H1 (cell line): ENCODE data around the gene TMEM244. TPM values are rescaled to one million over a fixed set of nuclear protein-coding genes. Genes with fewer than 3 reads are reported as not detected.

Experiments used
- CTCF ChIA-PET: fragments of 300-600 bp; sonication (Branson Sonifier 250); formaldehyde crosslinking; loops from one replicate; lab custom pipeline; 2021; ENCODE audit not compliant: partially characterized antibody; lab: Charles Lee
- POLR2A ChIA-PET: fragments of 300-600 bp; sonication (Branson Sonifier 250); formaldehyde crosslinking; loops from one replicate; lab custom pipeline; 2021; ENCODE audit warnings: inconsistent platforms; ENCODE audit not compliant: partially characterized antibody; lab: Charles Lee
- DNase-seq, 2 experiments: peaks; one replicate each; pipeline versions ENCODE4 v3.0.0 to v3.0.0-alpha.2; 2010 to 2022; ENCODE audit warnings: low spot score in 2 of 2, low read depth in 1 of 2, mixed read lengths in 1 of 2
- FAIRE-seq: peaks from 2 replicates; lab custom pipeline; 2011; peaks lifted over from hg19 to GRCh38; lab: Jason Lieb, UNC
- H2AFZ ChIP-seq: 2 replicates; pipeline ENCODE4 v1.8.1; 2012; ENCODE audit warnings: low read length, inconsistent platforms
- H2AK5ac ChIP-seq: 2 replicates; pipeline ENCODE4 v1.6.1; 2013; ENCODE audit warnings: low read depth, low read length
- H2BK120ac ChIP-seq: replicated peaks from 2 replicates; pipeline ENCODE3; 2013; ENCODE audit warnings: low read depth, low read length, inconsistent platforms
- H2BK12ac ChIP-seq: 2 replicates; pipeline ENCODE4 v1.6.1; 2013; ENCODE audit warnings: low read depth, low read length
- H2BK15ac ChIP-seq: 2 replicates; pipeline ENCODE4 v1.6.1; 2013; ENCODE audit warnings: low read length
- H2BK20ac ChIP-seq: 2 replicates; pipeline ENCODE4 v1.6.1; 2013; ENCODE audit warnings: low read length
- H2BK5ac ChIP-seq: 2 replicates; pipeline ENCODE4 v1.6.1; 2013; ENCODE audit warnings: low read depth, low read length
- H3K14ac ChIP-seq: 2 replicates; pipeline ENCODE4 v1.6.1; 2013; ENCODE audit warnings: inconsistent platforms; ENCODE audit not compliant: insufficient read length
- H3K18ac ChIP-seq: 2 replicates; pipeline ENCODE4 v1.6.1; 2013; ENCODE audit warnings: low read length; ENCODE audit errors: extremely low read depth
- H3K23ac ChIP-seq: 2 replicates; pipeline ENCODE4 v1.6.1; 2013; ENCODE audit warnings: inconsistent platforms; ENCODE audit not compliant: insufficient read length
- H3K23me2 ChIP-seq: 2 replicates; pipeline ENCODE4 v1.6.1; 2013; ENCODE audit warnings: low read depth, low read length
- H3K27ac ChIP-seq: 2 replicates; pipeline ENCODE4 v1.6.1; 2011; ENCODE audit warnings: low read depth, low read length, inconsistent platforms
- H3K27me3 ChIP-seq, 4 experiments: replicated peaks in 1 of 4; 1 replicate in 1 of 4; 2 replicates in 3 of 4; pipeline versions ENCODE4 v1.6.1 to v1.8.1; 2011 to 2013; ENCODE audit warnings: low read length in 3 of 4, mild to moderate bottlenecking in 3 of 4, inconsistent platforms in 2 of 4, mixed read lengths in 2 of 4, moderate library complexity in 1 of 4; ENCODE audit not compliant: control insufficient read depth in 3 of 4, insufficient read depth in 3 of 4; ENCODE audit errors: extremely low read depth in 1 of 4
- H3K36me3 ChIP-seq, 4 experiments: 2 replicates each; pipeline versions ENCODE4 v1.6.1 to v1.8.1; 2011 to 2013; ENCODE audit warnings: mild to moderate bottlenecking in 4 of 4, low read length in 3 of 4, moderate library complexity in 2 of 4, control low read depth in 1 of 4, inconsistent platforms in 1 of 4; ENCODE audit not compliant: insufficient read depth in 4 of 4, control insufficient read depth in 2 of 4
- H3K4ac ChIP-seq: replicated peaks from 2 replicates; pipeline ENCODE3; 2013; ENCODE audit warnings: low read length, low read depth, mixed read lengths, inconsistent platforms; ENCODE audit not compliant: insufficient read length
- H3K4me1 ChIP-seq, 4 experiments: replicated peaks in 1 of 4; 1 replicate in 1 of 4; 2 replicates in 3 of 4; pipeline versions ENCODE4 v1.6.1 to v1.8.1; 2011 to 2013; ENCODE audit warnings: low read length in 3 of 4, inconsistent platforms in 2 of 4, mixed read lengths in 1 of 4; ENCODE audit not compliant: insufficient read depth in 4 of 4, control insufficient read depth in 3 of 4
- H3K4me2 ChIP-seq, 2 experiments: 2 replicates each; pipeline versions ENCODE4 v1.6.1 to v1.8.1; 2011 to 2013; ENCODE audit warnings: low read depth in 2 of 2, low read length in 2 of 2, control low read depth in 1 of 2, inconsistent platforms in 1 of 2, mild to moderate bottlenecking in 1 of 2; ENCODE audit not compliant: insufficient read depth in 1 of 2
- H3K4me3 ChIP-seq, 4 experiments: fragments of 200-600, 300-600 bp in 1 of 4; sonication (generic), shearing (Covaris generic), sonication (Bioruptor Twin) in 1 of 4; 2 replicates each; pipeline versions ENCODE4 v1.5.1 to v1.8.1; 2011 to 2016; ENCODE audit warnings: low read length in 4 of 4, low read depth in 3 of 4, control low read depth in 2 of 4, inconsistent platforms in 2 of 4, mild to moderate bottlenecking in 2 of 4, mixed read lengths in 1 of 4, moderate library complexity in 1 of 4; ENCODE audit not compliant: insufficient read depth in 2 of 4; ENCODE audit errors: extremely low read depth in 1 of 4
- H3K56ac ChIP-seq: replicated peaks from 2 replicates; pipeline ENCODE3; 2013; ENCODE audit warnings: low read depth, mild to moderate bottlenecking, mixed read lengths, low read length, inconsistent platforms; ENCODE audit not compliant: insufficient read length
- H3K79me1 ChIP-seq: 2 replicates; pipeline ENCODE4 v1.6.1; 2013; ENCODE audit warnings: low read depth, low read length, control low read depth
- H3K79me2 ChIP-seq, 2 experiments: 2 replicates each; pipeline versions ENCODE4 v1.6.1 to v1.8.1; 2012 to 2013; ENCODE audit warnings: low read length in 2 of 2, mild to moderate bottlenecking in 2 of 2, inconsistent platforms in 1 of 2; ENCODE audit not compliant: insufficient read depth in 2 of 2, control insufficient read depth in 1 of 2
- H3K9ac ChIP-seq, 4 experiments: replicated peaks in 1 of 4; 1 replicate in 1 of 4; 2 replicates in 3 of 4; pipeline versions ENCODE4 v1.6.1 to v1.8.1; 2011 to 2013; ENCODE audit warnings: low read depth in 3 of 4, low read length in 3 of 4, control low read depth in 2 of 4, mild to moderate bottlenecking in 2 of 4, moderate library complexity in 2 of 4, inconsistent platforms in 1 of 4; ENCODE audit errors: extremely low read depth in 1 of 4
- H3K9me3 ChIP-seq, 2 experiments: 2 replicates each; pipeline versions ENCODE4 v1.6.1 to v1.8.1; 2012 to 2013; ENCODE audit warnings: mild to moderate bottlenecking in 2 of 2, moderate library complexity in 2 of 2, control low read depth in 1 of 2, inconsistent platforms in 1 of 2, low read depth in 1 of 2, low read length in 1 of 2, mixed read lengths in 1 of 2; ENCODE audit not compliant: insufficient read depth in 2 of 2
- H4K20me1 ChIP-seq, 2 experiments: replicated peaks in 1 of 2; 2 replicates each; pipeline versions ENCODE3 to v1.8.1; 2011 to 2013; ENCODE audit warnings: inconsistent platforms in 2 of 2, low read length in 2 of 2, mild to moderate bottlenecking in 1 of 2; ENCODE audit not compliant: insufficient read depth in 2 of 2, control insufficient read depth in 1 of 2
- H4K5ac ChIP-seq: 2 replicates; pipeline ENCODE4 v1.6.1; 2013; ENCODE audit warnings: low read length, low read depth, mixed read lengths, inconsistent platforms; ENCODE audit not compliant: insufficient read length
- H4K8ac ChIP-seq: 2 replicates; pipeline ENCODE4 v1.8.0; 2013; ENCODE audit warnings: mild to moderate bottlenecking, moderate library complexity, low read length, inconsistent platforms; ENCODE audit not compliant: insufficient read depth; ENCODE audit errors: extremely low read depth
- H4K91ac ChIP-seq: replicated peaks from 2 replicates; pipeline ENCODE3; 2013; ENCODE audit warnings: low read length, mixed read lengths, inconsistent platforms; ENCODE audit not compliant: insufficient read length
- CTBP2 ChIP-seq: IDR thresholded peaks from 2 replicates; pipeline ENCODE4 v1.7.0; 2011; ENCODE audit warnings: borderline replicate concordance, mild to moderate bottlenecking, moderate library complexity, mixed read lengths, low read length; ENCODE audit not compliant: insufficient read depth, insufficient read length
- EGR1 ChIP-seq: IDR thresholded peaks from 2 replicates; pipeline ENCODE4 v1.6.1; 2011; ENCODE audit warnings: low read depth, low read length, borderline replicate concordance
- FOSL1 ChIP-seq: IDR thresholded peaks from 2 replicates; pipeline ENCODE4 v1.6.1; 2011; ENCODE audit warnings: mild to moderate bottlenecking, low read depth, low read length, moderate library complexity; ENCODE audit not compliant: insufficient read depth
- JUN ChIP-seq: IDR thresholded peaks from 2 replicates; pipeline ENCODE4 v1.6.1; 2011; ENCODE audit warnings: low read depth, mild to moderate bottlenecking, improper control_type of control experiment, low read length
- JUND ChIP-seq: IDR thresholded peaks from 2 replicates; pipeline ENCODE4 v1.6.1; 2011; ENCODE audit warnings: mild to moderate bottlenecking, improper control_type of control experiment, low read length
- KDM1A ChIP-seq: fragments of 200-600, 300-600 bp; sonication (generic); IDR thresholded peaks from 2 replicates; pipeline ENCODE4 v1.7.1; 2016; ENCODE audit warnings: mild to moderate bottlenecking, low read length, borderline replicate concordance
- RAD21 ChIP-seq, 2 experiments: IDR thresholded peaks in 1 of 2; conservative IDR thresholded peaks in 1 of 2; 2 replicates each; pipeline ENCODE4 v1.6.1; 2011; ENCODE audit warnings: low read depth in 2 of 2, low read length in 2 of 2, improper control_type of control experiment in 1 of 2, inconsistent platforms in 1 of 2, mild to moderate bottlenecking in 1 of 2, moderate library complexity in 1 of 2
- SP2 ChIP-seq: IDR thresholded peaks from 2 replicates; pipeline ENCODE4 v1.6.1; 2012; ENCODE audit warnings: mild to moderate bottlenecking, low read length, inconsistent platforms
- TBP ChIP-seq: IDR thresholded peaks from 2 replicates; pipeline ENCODE4 v1.6.1; 2011; ENCODE audit warnings: low read depth, low read length, improper control_type of control experiment
- YY1 ChIP-seq: IDR thresholded peaks from 2 replicates; pipeline ENCODE4 v1.6.1; 2011; ENCODE audit warnings: low read depth, mild to moderate bottlenecking, low read length
- polyA plus RNA-seq, 7 experiments: library from polyadenylated mRNA; depleted of rRNA in 3 of 7; stranded (reverse) in 5 of 7; unstranded in 2 of 7; fragments of >200 nt in 5 of 7; fragments of 200-250 nt in 2 of 7; gene quantifications; 1 replicate in 5 of 7; 2 replicates in 1 of 7; 4 replicates in 1 of 7; pipeline versions ENCODE4 v1.2.1 to v1.2.3, GENCODE V29; 2011 to 2013; ENCODE audit warnings: missing spikeins in 2 of 7, mixed read lengths in 2 of 7
- total RNA-seq: library from RNA; stranded (reverse); fragmentation: NEBNext Ultra II Directional; extraction: Animal tissue kit (Norgen Biotek cat#: 25700); gene quantifications from 2 replicates; pipeline ENCODE4 v1.2.1, GENCODE V29; 2021
- TF ChIP-seq, protein P1 (sequence below): IDR thresholded peaks from 2 replicates; pipeline ENCODE4 v1.6.1; 2011; ENCODE audit warnings: low read depth, mild to moderate bottlenecking, low read length; ENCODE audit not compliant: insufficient read depth
- TF ChIP-seq, protein P2 (sequence below), 3 experiments: IDR thresholded peaks; 1 replicate in 2 of 3; 2 replicates in 1 of 3; pipeline versions ENCODE4 v1.5.1 to v1.6.1; 2011; ENCODE audit warnings: low read length in 3 of 3, mild to moderate bottlenecking in 3 of 3, inconsistent platforms in 2 of 3, low read depth in 1 of 3, moderate library complexity in 1 of 3; ENCODE audit not compliant: insufficient read depth in 1 of 3; ENCODE audit errors: control extremely low read depth in 1 of 3

TMEM244 gene
- total and polyA plus RNA-seq, 2 of the 8 experiments (the other 6 are each of a cell fraction or from before 2014, with no cell fraction given), result not detected

DNA sequence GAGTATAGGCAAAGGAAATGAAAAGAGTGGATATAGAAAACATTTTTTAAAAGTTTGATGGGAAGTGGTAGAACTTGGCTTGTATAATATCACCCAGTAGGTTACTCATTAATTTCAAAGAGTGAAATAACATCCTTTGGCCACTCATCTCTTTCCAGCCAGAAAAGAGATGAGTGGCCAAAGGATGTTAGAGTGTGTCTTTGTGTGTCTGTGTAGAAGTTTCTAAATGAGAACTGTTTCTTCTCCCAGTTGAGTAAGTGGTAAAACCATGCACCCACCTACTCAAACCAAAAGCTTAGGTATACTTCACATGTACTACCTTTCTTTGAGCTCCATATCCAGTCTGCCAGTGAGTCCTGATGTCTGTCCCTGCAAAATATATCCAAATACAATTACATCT is 47.7 kb upstream of the TMEM244 start:
- H3K79me1 ChIP-seq, result no peaks in the 10 kb centered on the region
- CTCF ChIA-PET, result interaction anchor here (0.6 to 1.4 kb wide), 2 partner anchors 11 to 13 kb away, joined by 3 to 4 read pairs; no protein-coding TSS in a partner anchor
- H4K5ac ChIP-seq, result no peak overlapping the region
- no peak overlapping the region for H3K4me3 ChIP-seq
- no peaks in the 10 kb centered on the region for H3K23me2 ChIP-seq
- no peak overlapping the region for H2BK12ac ChIP-seq
- no peak overlapping the region for H2BK20ac ChIP-seq
- H3K27ac ChIP-seq, result no peak overlapping the region
- no peak overlapping the region for H2AK5ac ChIP-seq
- H2BK15ac ChIP-seq, result no peak overlapping the region
- no peak overlapping the region for H4K91ac ChIP-seq
- no peak overlapping the region for H4K8ac ChIP-seq
- no peaks in the 10 kb centered on the region for H3K36me3 ChIP-seq
- H3K56ac ChIP-seq, result no peak overlapping the region
- no peak overlapping the region for H3K9ac ChIP-seq
- no peak overlapping the region for H2BK120ac ChIP-seq
- POLR2A ChIA-PET, result no interaction called here
- no peak overlapping the region for H3K4ac ChIP-seq
- no peak overlapping the region for H2AFZ ChIP-seq
- no peak overlapping the region for H3K23ac ChIP-seq
- FAIRE-seq (no peak), DNase-seq (no peak)
- no peaks in the 10 kb centered on the region for H3K9me3 ChIP-seq
- H3K4me1 ChIP-seq, result no peaks in the 10 kb centered on the region
- no peak overlapping the region for H3K18ac ChIP-seq
- no peak overlapping the region for H2BK5ac ChIP-seq
- no peaks in the 10 kb centered on the region for H3K79me2 ChIP-seq
- H3K14ac ChIP-seq, result no peak overlapping the region
- H4K20me1 ChIP-seq, result no peaks in the 10 kb centered on the region
- H3K4me2 ChIP-seq, result no peak overlapping the region
- no peaks in the 10 kb centered on the region for H3K27me3 ChIP-seq
- TF ChIP-seq SP2 (no peak), YY1 (no peak), KDM1A (no peak), EGR1 (no peak), JUND (no peak), RAD21 (IDR thresholded peaks at IDR 0.05 in 1 of 2, conservative IDR thresholded peaks at IDR 0.05 in 1 of 2; ENCODE audit: low read depth in 2 of 2, low read length in 2 of 2) (no peak), FOSL1 (no peak), JUN (no peak), TBP (no peak), CTBP2 (no peak)
- TF ChIP-seq, protein P1, sequence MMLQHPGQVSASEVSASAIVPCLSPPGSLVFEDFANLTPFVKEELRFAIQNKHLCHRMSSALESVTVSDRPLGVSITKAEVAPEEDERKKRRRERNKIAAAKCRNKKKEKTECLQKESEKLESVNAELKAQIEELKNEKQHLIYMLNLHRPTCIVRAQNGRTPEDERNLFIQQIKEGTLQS, result no peak
- TF ChIP-seq, protein P2, sequence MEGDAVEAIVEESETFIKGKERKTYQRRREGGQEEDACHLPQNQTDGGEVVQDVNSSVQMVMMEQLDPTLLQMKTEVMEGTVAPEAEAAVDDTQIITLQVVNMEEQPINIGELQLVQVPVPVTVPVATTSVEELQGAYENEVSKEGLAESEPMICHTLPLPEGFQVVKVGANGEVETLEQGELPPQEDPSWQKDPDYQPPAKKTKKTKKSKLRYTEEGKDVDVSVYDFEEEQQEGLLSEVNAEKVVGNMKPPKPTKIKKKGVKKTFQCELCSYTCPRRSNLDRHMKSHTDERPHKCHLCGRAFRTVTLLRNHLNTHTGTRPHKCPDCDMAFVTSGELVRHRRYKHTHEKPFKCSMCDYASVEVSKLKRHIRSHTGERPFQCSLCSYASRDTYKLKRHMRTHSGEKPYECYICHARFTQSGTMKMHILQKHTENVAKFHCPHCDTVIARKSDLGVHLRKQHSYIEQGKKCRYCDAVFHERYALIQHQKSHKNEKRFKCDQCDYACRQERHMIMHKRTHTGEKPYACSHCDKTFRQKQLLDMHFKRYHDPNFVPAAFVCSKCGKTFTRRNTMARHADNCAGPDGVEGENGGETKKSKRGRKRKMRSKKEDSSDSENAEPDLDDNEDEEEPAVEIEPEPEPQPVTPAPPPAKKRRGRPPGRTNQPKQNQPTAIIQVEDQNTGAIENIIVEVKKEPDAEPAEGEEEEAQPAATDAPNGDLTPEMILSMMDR (IDR thresholded peaks at IDR 0.05; ENCODE audit: control extremely low read depth in 1 of 3, insufficient read depth in 1 of 3, low read depth in 1 of 3, low read length in 3 of 3), result no peak
